A673 (cell line): Measurements from ENCODE around the gene ERN2. TPM values are rescaled to one million over a fixed set of nuclear protein-coding genes. Genes with fewer than 3 reads are reported as not detected.
"Not testable (repeated sequence)": the region's sequence is repeated elsewhere in the genome, so short reads cannot be mapped to it uniquely, and the experiment has no call there.

Source experiments
- BruUV-seq: library from RNA; stranded (reverse); fragments of 400-500 nt; replicated peaks from 2 replicates; lab custom pipeline; 2021; lab: Mats Ljungman, UMichigan
- CTCF ChIA-PET: fragments of 300-600 bp; sonication (Branson Sonifier 250); formaldehyde crosslinking; loops from one replicate; lab custom pipeline; 2022; ENCODE audit warnings: antibody characterized with exemption; lab: Charles Lee
- POLR2A ChIA-PET: fragments of 300-600 bp; sonication (Branson Sonifier 250); formaldehyde crosslinking; loops from one replicate; lab custom pipeline; 2022; ENCODE audit warnings: antibody characterized with exemption; ENCODE audit not compliant: low non-redundant PET; lab: Charles Lee
- DNase-seq: peaks from one replicate; pipeline ENCODE4 v3.0.0-alpha.2; 2015; ENCODE audit warnings: low spot score
- H3K27ac ChIP-seq: fragments of 200-600 bp; sonication (generic); 2 replicates; pipeline ENCODE4 v1.5.1; 2016; ENCODE audit warnings: mixed run types, low read depth, mild to moderate bottlenecking, mixed read lengths, antibody characterized with exemption, low read length; ENCODE audit not compliant: poor library complexity, severe bottlenecking
- H3K27me3 ChIP-seq: fragments of 200-600 bp; sonication (generic); replicated peaks from 2 replicates; pipeline ENCODE4 v1.6.1; 2017; ENCODE audit warnings: mixed run types, low read depth, mild to moderate bottlenecking, mixed read lengths, antibody characterized with exemption, low read length; ENCODE audit not compliant: insufficient read depth, poor library complexity
- H3K36me3 ChIP-seq: fragments of 200-600 bp; sonication (generic); 2 replicates; pipeline ENCODE4 v1.6.1; 2016; ENCODE audit warnings: mixed run types, mild to moderate bottlenecking, mixed read lengths, antibody characterized with exemption, low read length; ENCODE audit not compliant: insufficient read depth, poor library complexity, severe bottlenecking
- H3K4me1 ChIP-seq: fragments of 200-600 bp; sonication (generic); 2 replicates; pipeline ENCODE4 v1.6.1; 2017; ENCODE audit warnings: mixed run types, mild to moderate bottlenecking, mixed read lengths, antibody characterized with exemption, low read length; ENCODE audit not compliant: insufficient read depth, poor library complexity, severe bottlenecking
- H3K4me3 ChIP-seq: fragments of 200-600 bp; sonication (generic); 2 replicates; pipeline ENCODE4 v1.5.1; 2016; ENCODE audit warnings: low read depth, mixed run types, mild to moderate bottlenecking, mixed read lengths, low read length; ENCODE audit not compliant: poor library complexity, severe bottlenecking
- H3K9me3 ChIP-seq: fragments of 200-600 bp; sonication (generic); 2 replicates; pipeline ENCODE4 v1.6.1; 2016; ENCODE audit warnings: mixed run types, low read depth, mild to moderate bottlenecking, mixed read lengths, antibody characterized with exemption, low read length; ENCODE audit not compliant: poor library complexity, severe bottlenecking
- CTCF ChIP-seq: fragments of 300-800, 200-600 bp; sonication (generic); conservative IDR thresholded peaks from 2 replicates; pipeline ENCODE4 v1.5.1; 2017; ENCODE audit warnings: low read depth, mild to moderate bottlenecking, antibody characterized with exemption, low read length, moderate library complexity, mixed read lengths
- EZH2 ChIP-seq: fragments of 200-600 bp; sonication (generic); IDR thresholded peaks from 2 replicates; pipeline ENCODE4 v1.6.1; 2017; ENCODE audit warnings: borderline replicate concordance, low read depth, mild to moderate bottlenecking, mixed read lengths, antibody characterized with exemption, low read length; ENCODE audit not compliant: poor library complexity, severe bottlenecking
- intact Hi-C: fragments of 100-400 bp; cut with micrococcal nuclease; formaldehyde crosslinking; loops from one replicate; pipeline ENCODE4 v1.10.0; 2022; ENCODE audit not compliant: unreplicated experiment
- total RNA-seq: library from RNA; stranded (reverse); gene quantifications from 2 replicates; pipeline ENCODE4 v1.2.3, GENCODE V29; 2021

Gene ERN2
- total RNA-seq, 1 experiment from 2014 or later: not detected

DNA sequence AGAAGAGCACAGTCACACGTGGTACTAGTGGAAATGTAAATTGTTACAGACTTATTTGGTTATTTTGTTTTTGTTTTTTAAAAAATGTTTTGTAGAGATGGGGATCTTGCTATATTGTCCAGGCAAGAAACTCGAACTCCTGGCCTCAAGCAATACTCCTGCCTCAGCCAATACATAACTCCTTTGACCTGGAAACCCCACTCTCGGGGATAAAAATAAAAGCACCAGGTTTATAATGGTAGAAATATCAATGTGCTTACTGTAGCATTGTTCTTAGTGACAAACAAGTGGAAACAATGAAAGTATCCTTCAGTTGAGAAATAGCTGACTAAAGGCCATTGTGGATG is 11.7 kb upstream of the ERN2 start:
- intact Hi-C loops: no loop called here
- CTCF ChIA-PET: no interaction called here
- no peak overlapping the region for H3K27ac ChIP-seq
- H3K27me3 ChIP-seq: no peaks in the 10 kb centered on the region
- POLR2A ChIA-PET: no interaction called here
- H3K4me1 ChIP-seq: peaks cover 9% of the 10 kb centered on the region
- no peaks in the 10 kb centered on the region for H3K36me3 ChIP-seq
- no peak overlapping the region for H3K4me3 ChIP-seq
- no peak for DNase-seq
- BruUV-seq: no TSS peak
- H3K9me3 ChIP-seq: no peaks in the 10 kb centered on the region
- TF ChIP-seq EZH2: no peak
- TF ChIP-seq CTCF: no peak

DNA sequence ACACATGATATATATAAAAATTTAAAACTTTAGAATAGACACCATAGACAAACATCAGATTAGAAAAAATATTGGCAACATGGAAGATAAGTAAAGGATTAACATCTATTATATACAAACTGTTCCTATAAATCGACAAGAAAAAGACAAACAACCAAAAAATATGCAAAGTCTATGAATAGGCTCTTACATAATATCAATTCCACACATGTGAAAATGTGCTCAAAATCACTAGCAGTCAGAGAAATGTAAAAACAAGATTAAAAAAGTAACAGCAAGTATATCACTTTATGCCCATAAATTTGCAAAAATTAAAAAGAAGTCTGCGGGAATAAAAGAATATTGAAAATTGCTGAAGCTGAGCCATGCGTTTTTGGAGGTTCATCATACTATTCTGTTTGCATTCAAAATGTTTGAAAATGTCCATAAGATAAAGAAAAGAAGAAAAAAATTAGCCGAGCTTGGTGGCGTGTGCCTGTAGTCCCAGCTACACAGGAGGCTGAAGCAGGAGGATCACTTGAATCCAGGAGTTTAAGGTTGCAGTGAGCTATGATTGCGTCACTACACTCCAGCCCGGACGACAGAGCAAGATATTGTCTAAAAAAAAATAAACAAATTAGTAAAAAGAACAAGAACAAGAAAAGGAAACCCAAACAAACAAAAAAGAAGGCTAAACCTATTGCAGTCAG is 11.2 kb upstream of the ERN2 start:
- no peaks in the 10 kb centered on the region for H3K36me3 ChIP-seq
- intact Hi-C loops: no loop called here
- H3K27ac ChIP-seq: no peak overlapping the region
- CTCF ChIA-PET: no interaction called here
- POLR2A ChIA-PET: no interaction called here
- no TSS peak for BruUV-seq
- DNase-seq: no peak
- H3K27me3 ChIP-seq: no peaks in the 10 kb centered on the region
- H3K4me3 ChIP-seq: no peak overlapping the region
- H3K4me1 ChIP-seq: peaks cover 3% of the 10 kb centered on the region
- no peaks in the 10 kb centered on the region for H3K9me3 ChIP-seq
- TF ChIP-seq CTCF (no peak), EZH2 (no peak)

DNA sequence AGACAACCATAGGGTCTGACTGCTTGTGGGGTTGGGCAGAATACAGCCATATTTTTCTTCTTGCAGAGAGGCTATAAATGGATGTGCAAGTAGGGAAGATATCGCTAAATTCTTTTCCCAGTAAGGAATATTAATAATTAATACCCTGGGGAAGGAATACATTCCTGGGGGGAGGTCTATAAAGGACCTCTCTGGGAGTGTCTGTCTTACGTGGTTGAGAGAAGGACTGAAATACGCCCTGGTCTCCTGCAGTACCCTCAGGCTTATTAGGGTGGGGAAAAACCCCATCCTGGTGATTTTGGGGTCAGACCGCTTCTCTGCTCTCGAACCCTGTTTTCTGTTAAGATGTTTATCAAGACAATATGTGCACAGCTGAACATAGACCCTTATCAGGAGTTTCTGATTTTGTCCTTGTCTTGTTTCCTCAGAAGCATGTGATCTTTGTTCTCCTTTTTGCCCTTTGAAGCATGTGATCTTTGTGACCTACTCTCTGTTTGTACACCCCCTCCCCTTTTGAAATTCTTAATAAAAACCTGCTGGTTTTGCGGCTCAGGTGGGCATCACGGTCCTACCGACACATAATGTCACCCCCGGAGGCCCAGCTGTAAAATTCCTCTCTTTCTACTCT is 9.7 kb upstream of the ERN2 start:
- H3K27me3 ChIP-seq, CTCF ChIA-PET, H3K9me3 ChIP-seq, H3K4me3 ChIP-seq, DNase-seq, intact Hi-C loops, POLR2A ChIA-PET, BruUV-seq, H3K36me3 ChIP-seq, H3K4me1 ChIP-seq, H3K27ac ChIP-seq: not testable (repeated sequence)

- intact Hi-C loops: no loop called here
- peaks cover 7% of the 10 kb centered on the region for H3K27me3 ChIP-seq
- H3K4me1 ChIP-seq: no peaks in the 10 kb centered on the region
- no peaks in the 10 kb centered on the region for H3K36me3 ChIP-seq
- no peak for DNase-seq
- BruUV-seq: no TSS peak
- ChIA-PET POLR2A (no interaction called here), CTCF (no interaction called here)
- H3K27ac ChIP-seq: no peak overlapping the region
- no peaks in the 10 kb centered on the region for H3K9me3 ChIP-seq
- H3K4me3 ChIP-seq: no peak overlapping the region
- TF ChIP-seq EZH2 (no peak), CTCF (no peak)
These were observed 3.5 kb upstream of the ERN2 start for GRCh38 chr16:23716484-23716883.
